HG03521 (cell line): ENCODE results near the gene P2RY2.
"Not testable (repeated sequence)": the region's sequence is repeated elsewhere in the genome, so short reads cannot be mapped to it uniquely, and the experiment has no call there.

ENCODE experiments used
- ATAC-seq: cut with Tn5 transposase; IDR thresholded peaks from one replicate; pipeline ENCODE4 v1.9.1; 2021; ENCODE audit warnings: mild to moderate bottlenecking, moderate library complexity; ENCODE audit not compliant: unreplicated experiment

Gene P2RY2

DNA sequence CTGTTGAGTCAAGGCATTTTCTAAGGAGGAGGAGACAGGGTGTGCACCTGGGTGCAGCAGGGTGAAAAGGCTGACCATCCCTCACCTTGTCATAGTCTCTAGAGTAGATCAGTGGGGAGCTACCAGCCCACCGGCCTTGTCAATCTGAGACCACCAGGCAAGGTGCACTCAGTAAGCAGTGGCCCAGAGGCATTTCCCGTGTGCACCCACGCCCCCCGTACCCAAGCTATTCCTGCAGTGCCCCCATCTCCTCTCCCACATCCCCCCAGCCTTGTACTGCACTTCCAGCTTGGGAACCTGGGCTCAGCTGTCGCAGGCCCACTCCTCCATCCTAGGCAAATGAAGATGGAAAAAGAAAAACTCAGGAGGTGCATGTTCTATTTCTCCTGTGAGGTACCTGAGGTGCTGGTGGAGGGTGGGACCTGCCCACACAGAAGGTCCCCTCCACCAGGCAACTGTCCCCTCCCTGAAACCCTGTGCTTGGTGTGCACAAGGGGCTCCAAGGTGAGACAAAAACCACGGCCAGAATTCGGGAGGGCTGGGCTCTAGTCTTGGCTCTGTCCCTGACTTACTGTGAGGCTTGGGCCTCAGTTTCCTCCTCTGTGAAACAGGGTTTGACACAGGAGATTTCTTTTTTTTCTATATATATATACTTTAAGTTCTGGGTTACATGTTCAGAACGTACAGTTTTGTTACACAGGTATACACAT is 8.4 kb downstream of the P2RY2 start:
- ATAC-seq, result no peak

DNA sequence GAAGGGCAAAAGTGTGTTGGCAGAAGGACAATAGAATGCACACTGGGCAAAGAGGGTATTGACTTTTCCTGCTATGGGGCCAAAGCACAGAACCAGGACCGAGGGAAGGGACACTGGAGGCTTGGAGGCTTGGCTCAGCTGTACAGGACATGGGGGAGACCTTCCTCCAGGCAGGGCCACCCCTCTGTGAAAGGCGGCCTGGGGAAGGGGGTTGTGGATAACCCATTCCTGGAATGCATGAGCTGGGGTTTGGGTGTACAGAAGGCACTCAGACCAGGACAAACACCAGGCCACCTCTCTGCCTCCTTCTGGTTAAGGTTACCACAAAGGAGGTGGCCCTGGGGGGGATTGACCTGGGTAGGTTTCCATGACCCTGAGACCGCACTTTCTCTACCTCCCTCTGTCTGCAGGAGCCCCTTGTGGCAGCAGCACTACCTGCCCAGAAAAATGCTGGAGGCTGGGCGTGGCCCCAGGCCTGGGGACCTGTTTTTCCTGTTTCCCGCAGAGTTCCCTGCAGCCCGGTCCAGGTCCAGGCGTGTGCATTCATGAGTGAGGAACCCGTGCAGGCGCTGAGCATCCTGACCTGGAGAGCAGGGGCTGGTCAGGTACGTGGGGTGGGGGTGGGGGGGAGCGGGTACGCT is 9.6 kb downstream of the P2RY2 start:
- no peak for ATAC-seq

DNA sequence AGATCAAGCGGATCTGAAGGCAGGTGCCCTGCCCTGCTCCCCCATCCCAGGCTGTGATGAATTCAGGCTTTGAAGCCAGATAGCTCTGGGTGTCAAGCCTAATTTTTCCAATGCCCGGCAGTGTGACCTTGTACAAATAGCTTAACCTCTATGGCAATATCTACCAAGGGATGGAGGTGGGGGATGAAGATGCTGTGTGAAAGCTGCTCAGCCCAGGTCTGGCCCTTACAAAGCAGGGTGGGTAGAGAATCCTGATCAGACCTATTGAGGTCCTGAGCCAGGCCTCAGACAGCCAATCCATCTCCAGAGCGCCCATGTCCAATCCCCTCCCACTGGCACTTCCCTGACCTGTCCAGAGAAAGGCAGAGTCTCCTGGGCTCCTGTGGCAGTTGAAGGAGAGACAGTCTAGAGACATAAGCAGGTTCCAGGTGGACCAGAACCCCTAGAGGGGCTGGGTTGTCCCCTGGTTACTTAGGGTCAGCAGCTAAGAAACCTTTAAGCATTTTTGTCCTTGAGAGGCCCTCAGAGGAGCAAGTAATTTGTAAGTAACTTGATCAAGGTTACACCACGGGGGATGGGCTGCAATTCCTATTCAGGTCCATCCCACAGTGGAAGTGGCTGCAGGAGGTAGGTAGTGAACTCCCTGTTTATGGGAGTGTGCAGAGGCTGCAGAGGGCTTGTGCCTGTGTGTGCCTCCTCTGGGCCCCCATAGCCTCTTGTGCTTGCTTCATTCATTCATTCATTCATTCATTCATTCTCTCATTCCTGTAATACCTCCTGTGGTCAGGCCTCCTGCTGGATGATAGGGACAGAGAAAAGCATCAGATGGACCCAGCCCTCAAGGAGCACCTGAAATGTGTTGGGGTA is 10.4 kb downstream of the P2RY2 start:
- no peak for ATAC-seq

DNA sequence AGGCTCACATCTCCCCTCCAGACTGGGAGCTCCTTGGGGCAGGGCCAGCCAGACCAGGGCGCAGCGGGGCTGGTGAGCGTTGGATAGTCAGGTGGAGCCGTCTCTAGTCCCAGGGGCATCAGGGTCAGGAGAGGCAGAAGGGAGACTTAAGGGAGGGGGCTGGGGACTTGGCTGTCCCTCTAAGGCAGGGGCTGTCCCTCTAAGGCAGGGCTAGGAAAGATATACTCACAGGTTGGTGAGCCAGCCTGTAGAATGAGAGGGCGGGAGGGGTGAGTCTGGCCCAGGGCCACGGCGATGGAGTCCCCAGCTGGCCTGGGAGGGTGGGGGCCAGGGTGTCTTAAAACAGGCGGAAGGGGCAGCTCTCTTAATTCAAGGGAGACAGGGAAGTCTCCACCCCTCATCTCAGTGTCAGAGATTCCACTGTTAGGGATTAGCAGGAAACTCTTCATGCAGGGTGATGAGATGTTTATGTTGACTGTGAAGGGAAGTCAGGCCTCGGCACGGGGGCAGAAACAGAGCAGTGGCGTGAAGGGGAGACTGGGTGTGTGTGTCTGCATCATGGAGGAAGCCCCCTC is 11.3 kb downstream of the P2RY2 start:
- ATAC-seq, result no peak

DNA sequence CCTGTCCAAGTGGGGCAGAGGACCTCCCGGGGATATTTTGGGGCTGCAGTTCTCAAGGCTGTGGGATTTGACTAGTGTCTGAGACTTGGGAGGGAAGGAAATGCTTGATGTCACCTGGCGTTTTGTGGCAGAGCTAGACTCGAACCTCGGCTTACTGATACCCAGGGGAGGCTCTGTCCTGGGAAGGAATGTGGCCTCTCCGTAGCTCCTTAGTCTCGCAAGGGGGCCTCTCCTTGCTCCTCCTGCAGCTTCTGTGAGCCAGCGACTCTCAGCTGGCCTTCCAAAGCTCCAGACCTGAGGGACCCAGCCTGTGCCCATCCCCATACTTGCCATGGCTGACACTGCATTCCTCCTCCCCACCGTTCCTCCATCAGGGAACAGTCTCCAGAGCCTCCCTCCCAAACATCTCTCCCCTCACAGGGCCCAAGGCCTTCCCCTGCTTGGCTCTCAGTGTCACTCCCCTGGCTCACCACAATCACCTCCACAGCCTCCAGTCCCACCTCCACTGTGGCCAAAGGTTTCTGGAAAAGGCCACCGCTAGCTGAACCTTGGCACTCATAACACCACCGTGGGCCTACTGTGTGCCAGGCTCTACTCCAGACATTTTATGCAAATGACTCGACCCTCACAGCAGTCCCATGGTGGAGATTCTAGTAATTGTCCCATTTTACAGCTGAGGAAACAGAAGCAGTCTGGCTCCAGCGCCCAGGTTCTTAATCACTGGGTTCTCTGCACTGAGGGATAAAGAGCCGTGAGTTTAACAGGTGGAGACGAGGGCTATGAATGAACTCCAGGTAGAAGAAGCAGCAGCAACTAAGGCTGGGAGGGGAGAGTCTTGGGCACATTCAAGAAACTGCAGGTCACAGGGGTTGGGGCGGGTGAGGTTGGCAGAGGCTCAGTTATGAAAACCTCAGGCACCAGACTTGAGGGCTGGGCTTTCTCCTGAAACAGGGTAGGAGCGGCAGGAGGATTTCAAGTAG is 12.1 kb downstream of the P2RY2 start:
- no peak for ATAC-seq

DNA sequence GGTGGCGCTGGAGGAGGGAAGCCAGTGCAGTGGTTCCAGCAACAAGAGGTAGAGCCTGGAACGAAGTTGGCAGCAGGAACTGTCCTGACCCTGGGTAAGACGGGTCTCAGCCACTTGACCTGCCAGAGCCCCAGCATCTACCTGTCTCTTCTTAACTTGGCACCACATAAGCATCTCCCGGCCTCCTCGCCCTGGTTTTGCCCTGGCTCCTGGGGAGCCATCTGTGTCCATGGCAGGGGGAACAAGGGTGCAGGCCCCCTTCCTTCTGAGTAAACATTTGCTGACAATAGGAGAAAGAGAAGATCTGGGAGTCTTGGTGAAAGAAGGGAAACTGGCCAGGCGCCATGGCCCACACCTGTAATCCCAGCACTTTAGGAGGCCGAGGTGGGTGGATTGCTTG is 12.8 kb downstream of the P2RY2 start:
- no peak for ATAC-seq

DNA sequence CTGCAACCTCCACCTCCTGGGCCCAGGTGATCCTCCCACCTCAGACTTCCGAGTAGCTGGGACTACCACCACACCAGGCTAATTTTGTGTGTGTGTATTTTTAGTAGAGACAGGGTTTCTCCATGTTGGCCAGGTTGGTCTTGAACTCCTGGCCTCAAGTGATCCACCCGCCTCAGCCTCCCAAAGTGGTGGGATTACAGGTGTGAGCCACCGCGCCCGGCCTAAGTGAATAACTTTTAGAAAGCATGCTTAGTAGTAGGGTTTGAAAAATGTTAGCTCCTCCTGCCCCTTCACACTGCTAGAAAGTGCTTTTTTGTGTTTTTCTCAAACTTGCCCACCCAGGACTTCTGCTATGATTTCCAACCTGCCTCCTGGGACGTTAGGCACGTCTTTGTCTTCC is 14.4 kb downstream of the P2RY2 start:
- ATAC-seq, result not testable (repeated sequence)

DNA sequence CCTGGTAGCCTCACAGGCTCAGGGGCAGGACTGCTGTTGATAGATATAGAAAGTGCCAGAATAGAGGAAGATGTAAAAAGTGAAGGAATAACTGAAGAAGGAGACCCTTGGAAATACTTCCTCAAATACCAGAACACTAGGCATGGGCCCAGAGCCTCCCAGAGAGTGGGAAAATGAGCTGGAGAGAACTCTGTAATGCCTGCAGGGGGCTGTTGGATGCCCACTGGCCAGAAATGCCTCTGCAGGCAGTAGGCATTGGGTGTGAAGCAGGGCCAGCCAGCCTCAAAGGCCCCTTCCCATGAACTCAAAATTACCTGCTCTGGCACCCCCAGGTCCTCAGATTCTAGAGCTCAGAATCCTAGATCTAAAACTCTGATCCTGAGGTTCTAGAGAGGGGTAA is 15.1 kb downstream of the P2RY2 start:
- ATAC-seq, result no peak

DNA sequence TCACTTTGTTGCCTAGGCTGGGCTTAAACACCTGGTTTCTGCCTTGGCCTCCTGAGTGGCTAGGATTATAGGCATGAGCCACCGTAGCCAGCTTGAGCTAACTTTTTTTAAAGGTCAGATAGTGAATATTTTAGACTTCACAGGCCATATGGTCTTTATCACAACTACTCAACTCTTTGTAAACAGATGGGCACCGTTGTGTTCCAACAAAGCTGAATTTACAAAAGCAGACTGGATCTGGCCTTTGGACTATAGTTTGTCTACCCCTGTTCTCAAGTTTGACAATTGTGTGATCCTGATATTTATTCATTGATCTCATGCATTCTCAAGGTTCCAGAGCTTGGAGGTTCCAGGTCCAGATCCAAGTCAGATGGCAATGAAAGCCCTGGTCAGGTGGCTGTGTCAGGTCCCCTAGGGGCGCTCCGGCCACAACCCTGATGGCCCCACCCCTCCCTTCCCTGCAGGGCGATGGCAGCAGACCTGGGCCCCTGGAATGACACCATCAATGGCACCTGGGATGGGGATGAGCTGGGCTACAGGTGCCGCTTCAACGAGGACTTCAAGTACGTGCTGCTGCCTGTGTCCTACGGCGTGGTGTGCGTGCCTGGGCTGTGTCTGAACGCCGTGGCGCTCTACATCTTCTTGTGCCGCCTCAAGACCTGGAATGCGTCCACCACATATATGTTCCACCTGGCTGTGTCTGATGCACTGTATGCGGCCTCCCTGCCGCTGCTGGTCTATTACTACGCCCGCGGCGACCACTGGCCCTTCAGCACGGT is 15.8 kb downstream of the P2RY2 start:
- ATAC-seq, result no peak

DNA sequence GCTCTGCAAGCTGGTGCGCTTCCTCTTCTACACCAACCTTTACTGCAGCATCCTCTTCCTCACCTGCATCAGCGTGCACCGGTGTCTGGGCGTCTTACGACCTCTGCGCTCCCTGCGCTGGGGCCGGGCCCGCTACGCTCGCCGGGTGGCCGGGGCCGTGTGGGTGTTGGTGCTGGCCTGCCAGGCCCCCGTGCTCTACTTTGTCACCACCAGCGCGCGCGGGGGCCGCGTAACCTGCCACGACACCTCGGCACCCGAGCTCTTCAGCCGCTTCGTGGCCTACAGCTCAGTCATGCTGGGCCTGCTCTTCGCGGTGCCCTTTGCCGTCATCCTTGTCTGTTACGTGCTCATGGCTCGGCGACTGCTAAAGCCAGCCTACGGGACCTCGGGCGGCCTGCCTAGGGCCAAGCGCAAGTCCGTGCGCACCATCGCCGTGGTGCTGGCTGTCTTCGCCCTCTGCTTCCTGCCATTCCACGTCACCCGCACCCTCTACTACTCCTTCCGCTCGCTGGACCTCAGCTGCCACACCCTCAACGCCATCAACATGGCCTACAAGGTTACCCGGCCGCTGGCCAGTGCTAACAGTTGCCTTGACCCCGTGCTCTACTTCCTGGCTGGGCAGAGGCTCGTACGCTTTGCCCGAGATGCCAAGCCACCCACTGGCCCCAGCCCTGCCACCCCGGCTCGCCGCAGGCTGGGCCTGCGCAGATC is 16.5 kb downstream of the P2RY2 start:
- ATAC-seq, result no peak

DNA sequence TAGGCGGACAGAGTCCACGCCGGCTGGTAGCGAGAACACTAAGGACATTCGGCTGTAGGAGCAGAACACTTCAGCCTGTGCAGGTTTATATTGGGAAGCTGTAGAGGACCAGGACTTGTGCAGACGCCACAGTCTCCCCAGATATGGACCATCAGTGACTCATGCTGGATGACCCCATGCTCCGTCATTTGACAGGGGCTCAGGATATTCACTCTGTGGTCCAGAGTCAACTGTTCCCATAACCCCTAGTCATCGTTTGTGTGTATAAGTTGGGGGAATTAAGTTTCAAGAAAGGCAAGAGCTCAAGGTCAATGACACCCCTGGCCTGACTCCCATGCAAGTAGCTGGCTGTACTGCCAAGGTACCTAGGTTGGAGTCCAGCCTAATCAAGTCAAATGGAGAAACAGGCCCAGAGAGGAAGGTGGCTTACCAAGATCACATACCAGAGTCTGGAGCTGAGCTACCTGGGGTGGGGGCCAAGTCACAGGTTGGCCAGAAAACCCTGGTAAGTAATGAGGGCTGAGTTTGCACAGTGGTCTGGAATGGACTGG is 17.2 kb downstream of the P2RY2 start:
- no peak for ATAC-seq

DNA sequence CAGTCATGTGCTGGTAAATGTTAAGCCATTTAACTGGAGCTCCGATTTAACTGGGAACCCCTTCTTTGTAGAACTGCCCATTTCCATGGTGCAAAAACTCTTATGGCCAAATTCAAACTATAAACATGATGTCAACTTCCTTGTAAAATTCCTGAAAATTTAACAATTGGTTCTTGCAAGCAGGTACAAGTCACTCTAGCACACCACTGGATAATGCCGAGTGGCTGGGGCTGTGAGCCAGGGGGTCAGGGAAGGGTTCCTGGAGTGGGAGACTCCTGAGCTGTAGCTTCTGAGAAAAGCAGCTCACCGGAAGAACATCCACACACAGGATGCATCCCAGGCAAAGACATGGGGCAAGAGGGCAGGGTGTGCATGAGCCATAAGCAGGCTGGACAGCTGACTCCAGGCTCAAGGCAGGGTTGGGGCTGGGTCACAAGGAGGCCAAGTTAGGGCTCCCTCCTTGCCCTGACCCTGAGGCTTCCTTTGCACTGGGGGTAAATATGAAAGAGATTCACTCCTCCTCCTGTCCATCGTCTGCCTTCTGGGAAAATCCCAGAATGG is 18.2 kb downstream of the P2RY2 start:
- ATAC-seq, result no peak

DNA sequence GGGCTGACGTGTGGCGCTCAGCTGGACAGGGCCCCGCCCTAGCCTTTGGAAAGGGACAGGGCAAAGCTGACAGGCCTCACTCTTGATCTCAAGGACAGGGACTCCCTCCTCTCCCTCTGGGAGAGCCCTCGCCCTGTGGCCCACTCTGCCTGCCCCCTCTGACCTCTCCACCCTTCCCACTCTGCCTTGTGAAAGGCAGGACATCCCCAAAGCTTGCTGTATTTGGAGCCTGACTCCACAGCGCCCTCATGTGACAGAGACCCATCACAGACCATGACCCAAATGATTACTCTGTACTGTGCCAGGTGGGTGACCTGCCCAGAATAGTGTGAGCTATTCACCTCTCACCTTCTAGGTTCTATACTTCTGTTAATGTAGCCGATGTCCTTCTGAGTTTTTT is 18.8 kb downstream of the P2RY2 start:
- no peak for ATAC-seq

DNA sequence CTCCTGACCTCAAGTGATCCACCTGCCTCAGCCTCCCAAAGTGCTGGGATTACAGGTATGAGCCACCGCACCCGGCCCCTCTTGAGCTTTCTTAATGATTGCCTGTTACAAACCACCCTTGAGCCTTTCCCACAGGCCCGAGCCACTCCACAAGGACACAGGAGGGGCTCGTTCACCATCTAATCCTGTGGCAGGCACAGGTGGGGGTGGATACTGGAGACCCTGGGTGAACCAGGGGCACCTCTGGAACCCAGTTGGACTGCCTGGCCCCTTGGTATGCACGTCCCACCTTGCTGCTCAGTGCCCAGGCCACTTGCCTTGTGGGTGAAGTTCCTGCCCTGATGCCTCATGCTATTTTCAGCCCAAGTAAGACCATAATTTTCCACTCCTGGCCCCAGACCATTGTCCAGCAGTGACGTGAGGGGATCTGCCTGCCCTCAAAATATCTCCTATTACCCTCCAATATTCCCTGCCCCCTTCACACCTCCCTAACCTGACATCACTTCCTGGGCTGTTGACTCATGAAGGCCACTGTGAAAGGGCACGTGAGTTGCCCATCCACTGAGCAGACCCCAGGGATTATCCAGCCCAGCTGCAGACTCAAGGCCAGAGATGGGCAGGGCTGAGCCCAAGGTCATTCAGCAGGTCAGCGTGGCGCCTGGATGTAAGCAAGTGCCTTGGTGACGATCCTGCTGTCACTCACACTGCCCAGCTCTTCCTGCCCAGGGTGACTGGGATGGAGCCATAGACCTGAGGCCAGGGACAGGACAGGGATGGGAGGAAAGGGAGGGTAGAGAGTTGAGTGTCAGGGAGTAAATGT is 19.6 kb downstream of the P2RY2 start:
- no peak for ATAC-seq

DNA sequence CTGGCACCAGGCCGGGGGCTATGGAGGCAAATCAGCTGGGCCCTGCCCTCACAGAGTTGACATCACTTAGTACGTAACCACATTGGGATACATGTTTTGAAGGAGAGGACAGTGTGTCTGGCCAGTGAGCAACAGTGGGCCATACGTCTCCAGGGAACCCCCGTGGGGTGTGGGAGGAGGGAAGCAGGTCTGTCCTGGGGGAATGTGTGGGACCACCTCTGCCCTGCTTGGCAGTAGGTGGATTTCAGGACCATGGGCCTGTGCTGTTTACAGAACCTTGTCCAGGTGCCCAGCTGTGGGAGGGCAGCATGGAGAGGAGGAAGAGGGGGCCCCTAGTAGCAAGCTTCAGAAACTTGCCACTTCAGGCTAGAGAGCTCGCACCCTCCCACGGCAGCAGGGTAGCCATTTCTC is 21.0 kb downstream of the P2RY2 start:
- no peak for ATAC-seq

DNA sequence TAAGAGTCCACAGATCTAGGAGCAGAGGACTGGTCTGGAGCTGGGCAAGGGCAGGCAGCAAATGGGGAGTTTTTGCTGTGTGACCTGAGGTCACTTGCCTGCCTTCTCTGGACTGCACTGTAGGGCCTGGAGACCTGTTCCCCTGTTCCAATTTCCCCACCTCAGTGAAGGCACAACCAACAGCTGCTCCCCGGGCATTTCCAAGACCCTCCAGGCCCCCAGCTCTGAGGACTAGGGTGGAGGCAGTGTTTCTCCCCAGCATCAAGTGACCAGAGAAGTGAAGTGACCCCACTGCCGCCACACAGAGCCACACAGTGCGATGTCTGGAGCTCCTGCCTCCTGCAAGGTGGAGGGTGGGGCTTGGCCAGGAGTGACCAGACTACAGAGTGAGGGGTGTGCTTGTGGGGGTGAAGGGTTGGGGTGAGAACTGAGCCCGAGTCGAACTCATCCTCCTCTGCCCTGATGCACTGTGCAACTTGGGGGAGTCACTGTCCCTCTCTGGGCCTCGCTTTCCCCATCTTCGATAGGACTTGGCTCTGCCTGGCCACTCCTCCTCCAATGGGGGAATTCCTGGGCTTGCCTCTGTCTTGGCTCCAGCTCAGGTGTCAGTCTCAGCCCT is 21.6 kb downstream of the P2RY2 start:
- ATAC-seq, result no peak

DNA sequence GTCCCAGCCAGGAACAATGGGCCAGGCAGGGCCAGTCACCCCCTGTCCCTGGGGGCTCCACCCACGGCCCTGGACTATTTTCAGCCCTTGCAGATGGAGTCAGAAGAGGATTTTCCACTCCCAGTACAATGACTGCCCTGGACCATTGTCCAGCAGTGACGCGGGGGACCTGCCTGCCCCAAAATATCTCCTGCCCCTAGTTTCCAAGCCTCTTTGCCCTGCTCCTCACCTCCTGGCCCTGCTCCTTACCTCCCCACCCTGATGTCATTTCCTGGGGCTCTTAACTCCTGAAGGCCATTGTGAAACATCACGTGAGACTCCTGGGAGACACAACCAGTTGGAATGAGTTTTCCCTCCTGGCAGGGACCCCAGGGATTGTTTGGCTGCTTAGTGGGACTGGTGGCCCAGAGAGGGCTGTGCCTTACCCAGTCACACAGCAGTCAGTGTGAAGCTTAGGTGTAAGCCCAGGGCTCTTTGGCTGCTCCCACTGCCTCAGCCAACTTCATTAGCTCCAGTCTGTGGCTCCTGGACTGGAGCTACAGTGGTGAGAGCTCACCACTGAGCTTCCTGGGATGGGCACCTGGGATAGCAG is 22.2 kb downstream of the P2RY2 start:
- ATAC-seq, result no peak
